Keratinocyte (primary cell): ENCODE measurements around the gene MRPS7. TPM values are rescaled to one million over a fixed set of nuclear protein-coding genes. Genes with fewer than 3 reads are reported as not detected.

Source experiments
- DNase-seq: peaks from one replicate; pipeline ENCODE4 v3.0.0-alpha.2; 2011; ENCODE audit warnings: low read depth, missing footprints, low spot score
- FAIRE-seq: peaks from 2 replicates; lab custom pipeline; 2011; peaks lifted over from hg19 to GRCh38; lab: Jason Lieb, UNC
- H2AFZ ChIP-seq: 2 replicates; pipeline ENCODE4 v1.6.0; 2012; ENCODE audit warnings: low read length, control low read depth, inconsistent platforms; ENCODE audit not compliant: control insufficient read depth
- H3K27ac ChIP-seq: 2 replicates; pipeline ENCODE4 v1.5.1; 2011; ENCODE audit warnings: low read length; ENCODE audit not compliant: control insufficient read depth, insufficient read depth
- H3K27me3 ChIP-seq: 3 replicates; pipeline ENCODE4 v1.6.0; 2011; ENCODE audit warnings: low read length; ENCODE audit not compliant: control insufficient read depth, insufficient read depth; ENCODE audit errors: extremely low read depth
- H3K36me3 ChIP-seq, 2 experiments: 2 replicates in 1 of 2; 3 replicates in 1 of 2; pipeline ENCODE4 v1.5.1; 2011; ENCODE audit warnings: low read length in 2 of 2, mild to moderate bottlenecking in 1 of 2; ENCODE audit not compliant: control insufficient read depth in 2 of 2, insufficient read depth in 2 of 2; ENCODE audit errors: extremely low read depth in 1 of 2
- H3K4me1 ChIP-seq: 3 replicates; pipeline ENCODE4 v1.5.1; 2011; ENCODE audit warnings: low read length; ENCODE audit not compliant: control insufficient read depth, insufficient read depth; ENCODE audit errors: extremely low read depth
- H3K4me2 ChIP-seq: 3 replicates; pipeline ENCODE4 v1.6.0; 2011; ENCODE audit warnings: low read depth, low read length; ENCODE audit not compliant: control insufficient read depth, insufficient read depth; ENCODE audit errors: extremely low read depth
- H3K4me3 ChIP-seq, 3 experiments: fragments of 200-600 bp in 1 of 3; sonication (generic) in 1 of 3; 2 replicates in 2 of 3; 3 replicates in 1 of 3; pipeline ENCODE4 v1.5.1; 2011 to 2016; ENCODE audit warnings: low read length in 3 of 3, mild to moderate bottlenecking in 3 of 3, control low read depth in 2 of 3, inconsistent platforms in 1 of 3, low read depth in 1 of 3, mixed read lengths in 1 of 3, mixed run types in 1 of 3, moderate library complexity in 1 of 3; ENCODE audit not compliant: control insufficient read depth in 2 of 3, insufficient read depth in 2 of 3; ENCODE audit errors: extremely low read depth in 1 of 3
- H3K79me2 ChIP-seq: 2 replicates; pipeline ENCODE4 v1.6.0; 2012; ENCODE audit warnings: low read length; ENCODE audit not compliant: control insufficient read depth, insufficient read depth
- H3K9ac ChIP-seq: 3 replicates; pipeline ENCODE4 v1.6.0; 2011; ENCODE audit warnings: low read length; ENCODE audit not compliant: control insufficient read depth, insufficient read depth; ENCODE audit errors: extremely low read depth
- H3K9me1 ChIP-seq: 3 replicates; pipeline ENCODE4 v1.6.0; 2011; ENCODE audit warnings: low read length; ENCODE audit not compliant: control insufficient read depth, insufficient read depth; ENCODE audit errors: extremely low read depth
- H3K9me3 ChIP-seq: 2 replicates; pipeline ENCODE4 v1.5.1; 2012; ENCODE audit warnings: low read depth, low read length; ENCODE audit not compliant: control insufficient read depth
- H4K20me1 ChIP-seq: 3 replicates; pipeline ENCODE4 v1.6.0; 2011; ENCODE audit warnings: low read length; ENCODE audit not compliant: control insufficient read depth, insufficient read depth; ENCODE audit errors: extremely low read depth
- CTCF ChIP-seq, 3 experiments: IDR thresholded peaks in 1 of 3; conservative IDR thresholded peaks in 1 of 3; optimal IDR thresholded peaks in 1 of 3; 2 replicates in 2 of 3; 3 replicates in 1 of 3; pipeline versions ENCODE3 to v1.5.1; 2011; ENCODE audit warnings: low read length in 3 of 3, mild to moderate bottlenecking in 3 of 3, moderate library complexity in 2 of 3, control low read depth in 1 of 3, inconsistent platforms in 1 of 3; ENCODE audit not compliant: insufficient read depth in 2 of 3; ENCODE audit errors: extremely low read depth in 1 of 3
- EZH2 ChIP-seq: IDR thresholded peaks from one replicate; pipeline ENCODE4 v1.6.1; 2012; ENCODE audit warnings: inconsistent platforms, mild to moderate bottlenecking, low read length, moderate library complexity
- dilution Hi-C: fragments of 300-500 bp; cut with MboI; formaldehyde crosslinking; loops from one replicate; pipeline ENCODE4 v1.7.0; 2020; ENCODE audit warnings: low sequenced_read_pairs; ENCODE audit not compliant: extremely low pct_ligation_motif_present
- polyA plus RNA-seq, 5 experiments: library from polyadenylated mRNA; depleted of rRNA in 3 of 5; stranded (reverse) in 3 of 5; stranded (forward) in 1 of 5; unstranded in 1 of 5; fragments of >200 nt; gene quantifications; 1 replicate in 1 of 5; 2 replicates in 3 of 5; 3 replicates in 1 of 5; pipeline versions ENCODE4 v1.2.1 to v1.2.3, GENCODE V29; 2011 to 2012; ENCODE audit warnings: missing spikeins in 2 of 5, low read depth in 1 of 5, low replicate concordance in 1 of 5

MRPS7 gene
- polyA plus RNA-seq, 1 donor (not counting 4 experiments of a cell fraction or from before 2014, with no cell fraction given): 79.0 TPM

- dilution Hi-C loops: no loop called here
- TF ChIP-seq EZH2 (no peak), CTCF (optimal IDR thresholded peaks at IDR 0.05 in 1 of 3, IDR thresholded peaks at IDR 0.05 in 1 of 3, conservative IDR thresholded peaks at IDR 0.05 in 1 of 3; ENCODE audit: extremely low read depth in 1 of 3, insufficient read depth in 2 of 3, low read length in 3 of 3) (no peak)
- H3K9me1 ChIP-seq: no peaks in the 10 kb centered on the region
- peaks cover 14 to 21% of the 10 kb centered on the region in 2 experiments for H3K36me3 ChIP-seq
- no peak overlapping the region for H2AFZ ChIP-seq
- no peak overlapping the region for H3K4me2 ChIP-seq
- no peak for DNase-seq
- H3K79me2 ChIP-seq: peaks cover 17% of the 10 kb centered on the region
- H3K9ac ChIP-seq: no peak overlapping the region
- peaks cover 14% of the 10 kb centered on the region for H3K4me1 ChIP-seq
- H3K27ac ChIP-seq: no peak overlapping the region
- no peaks in the 10 kb centered on the region for H3K27me3 ChIP-seq
- no peak for FAIRE-seq
- no peaks in the 10 kb centered on the region for H3K9me3 ChIP-seq
- H3K4me3 ChIP-seq: no peak overlapping the region
- H4K20me1 ChIP-seq: no peaks in the 10 kb centered on the region
Observed at GRCh38 chr17:75266316-75267152, 4.9 kb downstream of the MRPS7 start.

GRCh38 chr17:75267153-75267410 is 5.4 kb downstream of the MRPS7 start:
- dilution Hi-C loops: no loop called here
- no peak for TF ChIP-seq EZH2
- no peak for TF ChIP-seq CTCF (optimal IDR thresholded peaks at IDR 0.05 in 1 of 3, IDR thresholded peaks at IDR 0.05 in 1 of 3, conservative IDR thresholded peaks at IDR 0.05 in 1 of 3; ENCODE audit: extremely low read depth in 1 of 3, insufficient read depth in 2 of 3, low read length in 3 of 3)
- no peak overlapping the region for H3K9ac ChIP-seq

More at GRCh38 chr17:75267153-75267410, 5.4 kb downstream of the MRPS7 start:
- Histone ChIP-seq H3K4me3 (no peak overlapping the region), H3K36me3 (peaks cover 14 to 21% of the 10 kb centered on the region in 2 experiments), H2AFZ (no peak overlapping the region), H3K9me1 (no peaks in the 10 kb centered on the region), H3K79me2 (peaks cover 14% of the 10 kb centered on the region), H3K9me3 (no peaks in the 10 kb centered on the region), H3K27ac (no peak overlapping the region), H3K4me2 (no peak overlapping the region), H3K27me3 (no peaks in the 10 kb centered on the region), H4K20me1 (no peaks in the 10 kb centered on the region), H3K4me1 (peaks cover 20% of the 10 kb centered on the region)
- DNase-seq (no peak), FAIRE-seq (no peak)
